H1 (cell line): ENCODE data around the gene RGL2. TPM values are rescaled to one million over a fixed set of nuclear protein-coding genes. Genes with fewer than 3 reads are reported as not detected.

Experiments
- polyA plus RNA-seq, 7 experiments: library from polyadenylated mRNA; depleted of rRNA in 3 of 7; stranded (reverse) in 5 of 7; unstranded in 2 of 7; fragments of >200 nt in 5 of 7; fragments of 200-250 nt in 2 of 7; gene quantifications; 1 replicate in 5 of 7; 2 replicates in 1 of 7; 4 replicates in 1 of 7; pipeline versions ENCODE4 v1.2.1 to v1.2.3, GENCODE V29; 2011 to 2013; ENCODE audit warnings: missing spikeins in 2 of 7, mixed read lengths in 2 of 7
- total RNA-seq: library from RNA; stranded (reverse); fragmentation: NEBNext Ultra II Directional; extraction: Animal tissue kit (Norgen Biotek cat#: 25700); gene quantifications from 2 replicates; pipeline ENCODE4 v1.2.1, GENCODE V29; 2021
- TF ChIP-seq, protein P1 (sequence below): fragments of 300-600 bp; sonication (generic); IDR thresholded peaks from 2 replicates; pipeline ENCODE4 v1.7.1; 2012; ENCODE audit warnings: low read length, moderate library complexity, mild to moderate bottlenecking, inconsistent platforms; ENCODE audit not compliant: insufficient replicate concordance

Gene RGL2
- total and polyA plus RNA-seq, 2 of the 8 experiments (the other 6 are each of a cell fraction or from before 2014, with no cell fraction given), result 58.1 to 80.3 TPM

DNA sequence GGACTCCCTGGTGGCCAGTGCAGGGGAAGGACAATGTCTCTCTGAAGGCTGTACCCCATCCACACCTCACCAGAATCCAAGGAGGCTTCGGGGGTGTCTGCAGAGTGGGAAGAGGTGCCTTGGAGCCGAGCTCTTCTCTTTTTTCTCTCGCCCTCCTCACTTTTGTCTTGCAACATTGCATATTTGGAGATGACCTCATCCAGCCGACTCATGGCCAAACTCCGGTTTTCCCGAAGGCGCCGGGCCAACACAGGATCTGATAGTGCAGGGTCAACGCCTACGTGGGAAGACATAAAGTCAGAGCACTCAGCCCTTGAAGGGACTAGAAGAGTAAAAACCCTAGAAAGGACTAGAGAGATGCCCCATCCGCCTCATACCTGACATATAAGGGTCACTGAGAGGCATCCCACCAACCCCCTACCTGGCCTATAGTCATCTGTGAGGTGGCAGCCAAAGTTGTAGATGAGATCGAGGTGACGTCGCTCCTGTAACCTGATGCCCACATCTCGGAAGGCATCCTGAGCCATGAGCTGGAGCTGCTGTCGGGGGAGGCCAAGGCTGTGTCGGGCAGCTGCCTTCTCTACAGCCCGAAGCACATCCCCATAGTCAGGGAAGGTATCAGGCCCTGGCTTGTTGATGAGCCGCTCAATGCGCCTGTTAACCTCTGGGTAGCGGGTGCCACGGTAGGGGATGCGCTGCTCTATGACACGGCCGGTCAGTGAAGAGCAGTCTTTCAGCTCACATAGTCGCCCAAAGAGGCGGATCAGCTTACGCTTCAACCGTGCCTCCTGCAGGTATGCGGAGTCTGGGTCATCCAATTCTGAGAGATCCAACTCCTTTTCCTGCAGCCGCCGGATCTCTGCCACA is 21.8 kb upstream of the RGL2 start (continued):
- TF ChIP-seq, protein P1, sequence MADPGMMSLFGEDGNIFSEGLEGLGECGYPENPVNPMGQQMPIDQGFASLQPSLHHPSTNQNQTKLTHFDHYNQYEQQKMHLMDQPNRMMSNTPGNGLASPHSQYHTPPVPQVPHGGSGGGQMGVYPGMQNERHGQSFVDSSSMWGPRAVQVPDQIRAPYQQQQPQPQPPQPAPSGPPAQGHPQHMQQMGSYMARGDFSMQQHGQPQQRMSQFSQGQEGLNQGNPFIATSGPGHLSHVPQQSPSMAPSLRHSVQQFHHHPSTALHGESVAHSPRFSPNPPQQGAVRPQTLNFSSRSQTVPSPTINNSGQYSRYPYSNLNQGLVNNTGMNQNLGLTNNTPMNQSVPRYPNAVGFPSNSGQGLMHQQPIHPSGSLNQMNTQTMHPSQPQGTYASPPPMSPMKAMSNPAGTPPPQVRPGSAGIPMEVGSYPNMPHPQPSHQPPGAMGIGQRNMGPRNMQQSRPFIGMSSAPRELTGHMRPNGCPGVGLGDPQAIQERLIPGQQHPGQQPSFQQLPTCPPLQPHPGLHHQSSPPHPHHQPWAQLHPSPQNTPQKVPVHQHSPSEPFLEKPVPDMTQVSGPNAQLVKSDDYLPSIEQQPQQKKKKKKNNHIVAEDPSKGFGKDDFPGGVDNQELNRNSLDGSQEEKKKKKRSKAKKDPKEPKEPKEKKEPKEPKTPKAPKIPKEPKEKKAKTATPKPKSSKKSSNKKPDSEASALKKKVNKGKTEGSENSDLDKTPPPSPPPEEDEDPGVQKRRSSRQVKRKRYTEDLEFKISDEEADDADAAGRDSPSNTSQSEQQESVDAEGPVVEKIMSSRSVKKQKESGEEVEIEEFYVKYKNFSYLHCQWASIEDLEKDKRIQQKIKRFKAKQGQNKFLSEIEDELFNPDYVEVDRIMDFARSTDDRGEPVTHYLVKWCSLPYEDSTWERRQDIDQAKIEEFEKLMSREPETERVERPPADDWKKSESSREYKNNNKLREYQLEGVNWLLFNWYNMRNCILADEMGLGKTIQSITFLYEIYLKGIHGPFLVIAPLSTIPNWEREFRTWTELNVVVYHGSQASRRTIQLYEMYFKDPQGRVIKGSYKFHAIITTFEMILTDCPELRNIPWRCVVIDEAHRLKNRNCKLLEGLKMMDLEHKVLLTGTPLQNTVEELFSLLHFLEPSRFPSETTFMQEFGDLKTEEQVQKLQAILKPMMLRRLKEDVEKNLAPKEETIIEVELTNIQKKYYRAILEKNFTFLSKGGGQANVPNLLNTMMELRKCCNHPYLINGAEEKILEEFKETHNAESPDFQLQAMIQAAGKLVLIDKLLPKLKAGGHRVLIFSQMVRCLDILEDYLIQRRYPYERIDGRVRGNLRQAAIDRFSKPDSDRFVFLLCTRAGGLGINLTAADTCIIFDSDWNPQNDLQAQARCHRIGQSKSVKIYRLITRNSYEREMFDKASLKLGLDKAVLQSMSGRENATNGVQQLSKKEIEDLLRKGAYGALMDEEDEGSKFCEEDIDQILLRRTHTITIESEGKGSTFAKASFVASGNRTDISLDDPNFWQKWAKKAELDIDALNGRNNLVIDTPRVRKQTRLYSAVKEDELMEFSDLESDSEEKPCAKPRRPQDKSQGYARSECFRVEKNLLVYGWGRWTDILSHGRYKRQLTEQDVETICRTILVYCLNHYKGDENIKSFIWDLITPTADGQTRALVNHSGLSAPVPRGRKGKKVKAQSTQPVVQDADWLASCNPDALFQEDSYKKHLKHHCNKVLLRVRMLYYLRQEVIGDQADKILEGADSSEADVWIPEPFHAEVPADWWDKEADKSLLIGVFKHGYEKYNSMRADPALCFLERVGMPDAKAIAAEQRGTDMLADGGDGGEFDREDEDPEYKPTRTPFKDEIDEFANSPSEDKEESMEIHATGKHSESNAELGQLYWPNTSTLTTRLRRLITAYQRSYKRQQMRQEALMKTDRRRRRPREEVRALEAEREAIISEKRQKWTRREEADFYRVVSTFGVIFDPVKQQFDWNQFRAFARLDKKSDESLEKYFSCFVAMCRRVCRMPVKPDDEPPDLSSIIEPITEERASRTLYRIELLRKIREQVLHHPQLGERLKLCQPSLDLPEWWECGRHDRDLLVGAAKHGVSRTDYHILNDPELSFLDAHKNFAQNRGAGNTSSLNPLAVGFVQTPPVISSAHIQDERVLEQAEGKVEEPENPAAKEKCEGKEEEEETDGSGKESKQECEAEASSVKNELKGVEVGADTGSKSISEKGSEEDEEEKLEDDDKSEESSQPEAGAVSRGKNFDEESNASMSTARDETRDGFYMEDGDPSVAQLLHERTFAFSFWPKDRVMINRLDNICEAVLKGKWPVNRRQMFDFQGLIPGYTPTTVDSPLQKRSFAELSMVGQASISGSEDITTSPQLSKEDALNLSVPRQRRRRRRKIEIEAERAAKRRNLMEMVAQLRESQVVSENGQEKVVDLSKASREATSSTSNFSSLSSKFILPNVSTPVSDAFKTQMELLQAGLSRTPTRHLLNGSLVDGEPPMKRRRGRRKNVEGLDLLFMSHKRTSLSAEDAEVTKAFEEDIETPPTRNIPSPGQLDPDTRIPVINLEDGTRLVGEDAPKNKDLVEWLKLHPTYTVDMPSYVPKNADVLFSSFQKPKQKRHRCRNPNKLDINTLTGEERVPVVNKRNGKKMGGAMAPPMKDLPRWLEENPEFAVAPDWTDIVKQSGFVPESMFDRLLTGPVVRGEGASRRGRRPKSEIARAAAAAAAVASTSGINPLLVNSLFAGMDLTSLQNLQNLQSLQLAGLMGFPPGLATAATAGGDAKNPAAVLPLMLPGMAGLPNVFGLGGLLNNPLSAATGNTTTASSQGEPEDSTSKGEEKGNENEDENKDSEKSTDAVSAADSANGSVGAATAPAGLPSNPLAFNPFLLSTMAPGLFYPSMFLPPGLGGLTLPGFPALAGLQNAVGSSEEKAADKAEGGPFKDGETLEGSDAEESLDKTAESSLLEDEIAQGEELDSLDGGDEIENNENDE, result no peak
